Calu3 (cell line): ENCODE measurements around the gene PTPRE. TPM values are rescaled to one million over a fixed set of nuclear protein-coding genes. Genes with fewer than 3 reads are reported as not detected.

Experiments
- BruUV-seq: library from RNA; stranded (reverse); fragments of 400-500 nt; replicated peaks from 2 replicates; lab custom pipeline; 2021; lab: Mats Ljungman, UMichigan
- CTCF ChIA-PET: fragments of 300-600 bp; sonication (Branson Sonifier 250); formaldehyde crosslinking; loops from one replicate; lab custom pipeline; 2022; ENCODE audit warnings: antibody characterized with exemption; lab: Charles Lee
- DNase-seq: peaks from one replicate; pipeline ENCODE4 v3.0.0; 2022
- H3K27ac Mint-ChIP-seq: one replicate; pipeline ENCODE4 v1.8.0; 2022; ENCODE audit warnings: mixed read lengths; ENCODE audit not compliant: unreplicated experiment
- H3K27me3 Mint-ChIP-seq: one replicate; pipeline ENCODE4 v1.8.0; 2022; ENCODE audit warnings: mixed read lengths; ENCODE audit not compliant: unreplicated experiment
- H3K36me3 Mint-ChIP-seq: one replicate; pipeline ENCODE4 v1.8.0; 2022; ENCODE audit warnings: mild to moderate bottlenecking, moderate library complexity, mixed read lengths; ENCODE audit not compliant: insufficient read depth, unreplicated experiment
- H3K4me1 Mint-ChIP-seq: one replicate; pipeline ENCODE4 v1.8.0; 2022; ENCODE audit warnings: mild to moderate bottlenecking, low read depth, mixed read lengths; ENCODE audit not compliant: unreplicated experiment
- H3K4me3 Mint-ChIP-seq: one replicate; pipeline ENCODE4 v1.8.0; 2022; ENCODE audit warnings: mild to moderate bottlenecking, low read depth, moderate library complexity, mixed read lengths; ENCODE audit not compliant: unreplicated experiment
- H3K9me3 Mint-ChIP-seq: one replicate; pipeline ENCODE4 v1.8.0; 2022; ENCODE audit warnings: low read depth, mixed read lengths; ENCODE audit not compliant: unreplicated experiment
- intact Hi-C: fragments of 100-400 bp; cut with micrococcal nuclease; formaldehyde crosslinking; loops from one replicate; pipeline ENCODE4 v1.10.0; 2022; ENCODE audit not compliant: unreplicated experiment
- total RNA-seq: library from RNA; stranded (reverse); gene quantifications from 2 replicates; pipeline ENCODE4 v1.2.3, GENCODE V29; 2022
- TF ChIP-seq, protein P1 (sequence below): fragments of 200-600 bp; IDR thresholded peaks from one replicate; pipeline ENCODE4 v1.8.0; 2022; ENCODE audit warnings: antibody characterized with exemption; ENCODE audit not compliant: unreplicated experiment

Gene PTPRE
- total RNA-seq, 1 experiment from 2014 or later = 7.6 TPM

DNA sequence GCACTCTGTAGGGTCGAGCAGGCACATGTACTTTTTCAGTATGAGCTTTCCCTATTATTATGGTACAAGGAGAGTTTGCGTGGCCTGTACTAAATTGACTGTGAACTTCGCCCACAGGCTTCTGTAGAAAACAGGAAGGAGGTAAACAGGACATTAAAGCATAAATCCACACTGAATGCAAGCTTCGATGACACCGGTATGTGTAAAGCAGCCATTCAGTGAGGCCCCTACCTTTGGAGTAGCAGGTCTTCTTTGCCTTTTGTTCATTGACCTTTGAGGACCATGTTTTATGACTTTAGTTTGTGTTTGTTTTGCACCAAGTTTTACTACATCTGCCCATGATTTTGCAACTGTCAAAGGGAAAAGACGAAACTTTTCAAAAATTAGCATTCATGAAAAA, 204.8 kb downstream of the PTPRE start:
- BruUV-seq = no TSS peak
- CTCF ChIA-PET = no interaction called here
- peaks cover 7% of the 10 kb centered on the region for H3K36me3 Mint-ChIP-seq
- TF ChIP-seq, protein P1, sequence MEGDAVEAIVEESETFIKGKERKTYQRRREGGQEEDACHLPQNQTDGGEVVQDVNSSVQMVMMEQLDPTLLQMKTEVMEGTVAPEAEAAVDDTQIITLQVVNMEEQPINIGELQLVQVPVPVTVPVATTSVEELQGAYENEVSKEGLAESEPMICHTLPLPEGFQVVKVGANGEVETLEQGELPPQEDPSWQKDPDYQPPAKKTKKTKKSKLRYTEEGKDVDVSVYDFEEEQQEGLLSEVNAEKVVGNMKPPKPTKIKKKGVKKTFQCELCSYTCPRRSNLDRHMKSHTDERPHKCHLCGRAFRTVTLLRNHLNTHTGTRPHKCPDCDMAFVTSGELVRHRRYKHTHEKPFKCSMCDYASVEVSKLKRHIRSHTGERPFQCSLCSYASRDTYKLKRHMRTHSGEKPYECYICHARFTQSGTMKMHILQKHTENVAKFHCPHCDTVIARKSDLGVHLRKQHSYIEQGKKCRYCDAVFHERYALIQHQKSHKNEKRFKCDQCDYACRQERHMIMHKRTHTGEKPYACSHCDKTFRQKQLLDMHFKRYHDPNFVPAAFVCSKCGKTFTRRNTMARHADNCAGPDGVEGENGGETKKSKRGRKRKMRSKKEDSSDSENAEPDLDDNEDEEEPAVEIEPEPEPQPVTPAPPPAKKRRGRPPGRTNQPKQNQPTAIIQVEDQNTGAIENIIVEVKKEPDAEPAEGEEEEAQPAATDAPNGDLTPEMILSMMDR = no peak
- no peaks in the 10 kb centered on the region for H3K9me3 Mint-ChIP-seq
- DNase-seq = no peak
- H3K4me1 Mint-ChIP-seq = no peaks in the 10 kb centered on the region
- no peak overlapping the region for H3K4me3 Mint-ChIP-seq
- no peaks in the 10 kb centered on the region for H3K27me3 Mint-ChIP-seq
- intact Hi-C loops = no loop called here
- no peak overlapping the region for H3K27ac Mint-ChIP-seq

DNA sequence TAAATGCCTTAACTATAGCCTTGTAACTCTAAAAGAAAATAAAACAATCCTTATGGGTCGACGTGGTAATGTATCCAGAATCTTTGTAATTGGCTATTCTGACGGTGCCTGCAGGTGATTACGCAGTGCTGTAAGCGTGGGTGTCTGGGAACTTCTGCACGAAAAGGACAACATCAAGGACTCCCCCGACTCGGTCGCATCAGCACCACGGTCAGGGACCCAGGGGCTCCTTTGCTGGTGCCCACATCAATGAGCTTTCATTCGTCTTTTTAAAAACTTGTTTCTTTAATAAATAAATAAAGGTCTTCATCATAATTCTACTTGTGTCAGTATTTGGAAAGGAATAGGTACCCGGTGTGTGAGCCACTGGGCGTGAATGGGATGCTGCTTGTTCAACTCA, 206.1 kb downstream of the PTPRE start:
- Mint-ChIP-seq H3K4me1 (no peaks in the 10 kb centered on the region), H3K36me3 (peaks cover 7% of the 10 kb centered on the region), H3K27ac (no peak overlapping the region), H3K27me3 (no peaks in the 10 kb centered on the region), H3K9me3 (no peaks in the 10 kb centered on the region), H3K4me3 (no peak overlapping the region)
- CTCF ChIA-PET = no interaction called here
- intact Hi-C loops = no loop called here
- TF ChIP-seq, protein P1 = no peak
- no TSS peak for BruUV-seq
- no peak for DNase-seq

DNA sequence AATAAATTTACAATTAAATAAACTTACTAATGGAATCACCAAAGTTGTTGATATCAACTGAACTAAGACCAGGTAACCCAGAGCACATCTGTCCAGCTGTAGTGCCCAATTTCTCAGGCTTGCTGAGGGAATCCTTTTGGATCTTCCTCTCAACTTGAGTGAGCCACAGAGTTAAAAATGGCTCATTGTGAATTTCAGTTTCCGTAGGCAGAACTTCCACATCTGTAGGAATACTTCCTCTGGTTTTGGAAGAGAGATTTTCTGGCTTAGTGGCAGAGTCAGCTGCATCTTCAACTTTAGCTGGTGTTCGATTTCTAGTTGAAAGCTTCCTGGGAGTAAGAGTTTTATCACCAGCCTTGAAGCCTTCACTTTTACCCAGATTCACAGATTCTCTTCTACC, 208.0 kb downstream of the PTPRE start:
- intact Hi-C loops = no loop called here
- BruUV-seq = no TSS peak
- TF ChIP-seq, protein P1 = no peak
- no peak overlapping the region for H3K4me3 Mint-ChIP-seq
- CTCF ChIA-PET = no interaction called here
- H3K27me3 Mint-ChIP-seq = no peaks in the 10 kb centered on the region
- no peaks in the 10 kb centered on the region for H3K4me1 Mint-ChIP-seq
- H3K9me3 Mint-ChIP-seq = no peaks in the 10 kb centered on the region
- no peak for DNase-seq
- H3K27ac Mint-ChIP-seq = no peak overlapping the region
- H3K36me3 Mint-ChIP-seq = peaks cover 7% of the 10 kb centered on the region

DNA sequence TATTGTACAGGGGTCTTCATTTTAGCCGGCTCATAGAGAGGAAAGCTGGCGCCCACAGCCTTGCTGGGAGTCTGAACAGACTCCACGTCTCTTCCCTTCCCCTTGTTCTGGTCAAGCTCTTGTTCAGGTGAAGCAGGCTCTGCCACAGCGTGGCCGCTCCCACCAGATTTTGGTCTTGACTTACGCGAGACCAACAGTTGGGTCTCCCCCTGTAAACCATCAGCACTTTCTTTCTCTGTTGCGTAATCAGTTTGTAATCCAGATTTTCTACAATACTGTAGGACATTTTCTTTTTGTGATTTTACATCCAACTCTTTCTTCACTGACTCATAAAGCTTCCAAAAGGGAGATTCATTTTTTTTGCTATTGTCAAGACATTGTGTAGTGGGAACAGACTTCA, 208.5 kb downstream of the PTPRE start:
- no peaks in the 10 kb centered on the region for H3K9me3 Mint-ChIP-seq
- intact Hi-C loops = no loop called here

More for the DNA sequence above, 208.5 kb downstream of the PTPRE start:
- Mint-ChIP-seq H3K4me1 (peaks cover 2% of the 10 kb centered on the region), H3K36me3 (peaks cover 10% of the 10 kb centered on the region), H3K4me3 (no peak overlapping the region), H3K27me3 (no peaks in the 10 kb centered on the region), H3K27ac (no peak overlapping the region)
- CTCF ChIA-PET = no interaction called here
- DNase-seq = no peak
- TF ChIP-seq, protein P1 = no peak
- BruUV-seq = TSS peak; percentile 20
